K562 (cell line): ENCODE results near the gene TREM1. TPM values are rescaled to one million over a fixed set of nuclear protein-coding genes. Genes with fewer than 3 reads are reported as not detected.
A peak's percentile ranks its signal among the peaks of the same experiment; 100 is the strongest.

ENCODE experiments used
- BCL6 ChIP-seq: fragments of 250-450 bp; sonication (Bioruptor Pico); IDR thresholded peaks from 2 replicates; pipeline ENCODE4 v1.4.0; 2020
- C11orf30 ChIP-seq: fragments of 450-650 bp; IDR thresholded peaks from 2 replicates; pipeline ENCODE4 v1.6.1; 2016; ENCODE audit warnings: low read depth, mild to moderate bottlenecking
- E2F5 ChIP-seq: sonication (generic); formaldehyde crosslinking; IDR thresholded peaks from 2 replicates; pipeline ENCODE4 v1.8.0; 2022; ENCODE audit warnings: mild to moderate bottlenecking, missing genetic modification reagents
- GTF3C2 ChIP-seq: IDR thresholded peaks from 3 replicates; pipeline ENCODE4 v1.6.1; 2011; ENCODE audit warnings: borderline replicate concordance, mild to moderate bottlenecking, moderate library complexity; ENCODE audit not compliant: insufficient read length; ENCODE audit errors: extremely low read depth
- HNRNPK ChIP-seq: fragments of 200-400 bp; formaldehyde crosslinking; IDR thresholded peaks from one replicate; pipeline ENCODE4 v1.6.1; 2018; ENCODE audit warnings: mild to moderate bottlenecking, low read depth, low read length; ENCODE audit not compliant: poor library complexity, severe bottlenecking
- KHSRP ChIP-seq: fragments of 450-650 bp; IDR thresholded peaks from 2 replicates; pipeline ENCODE4 v1.6.1; 2017
- MCM3 ChIP-seq: fragments of 450-650 bp; IDR thresholded peaks from 2 replicates; pipeline ENCODE4 v1.6.1; 2016
- PREB ChIP-seq: sonication (generic); formaldehyde crosslinking; IDR thresholded peaks from 2 replicates; pipeline ENCODE4 v1.8.1; 2023; ENCODE audit warnings: mild to moderate bottlenecking, missing genetic modification reagents
- RNF2 ChIP-seq: sonication (generic); IDR thresholded peaks from 2 replicates; pipeline ENCODE4 v1.6.1; 2016
- TFE3 ChIP-seq: fragments of 450-650 bp; formaldehyde crosslinking; IDR thresholded peaks from 2 replicates; pipeline ENCODE4 v1.4.0; 2020; ENCODE audit warnings: mild to moderate bottlenecking, mixed read lengths
- TSHZ1 ChIP-seq: fragments of 250-450 bp; sonication (Bioruptor Pico); IDR thresholded peaks from 2 replicates; pipeline ENCODE4 v1.4.0; 2020; ENCODE audit warnings: mild to moderate bottlenecking, moderate library complexity
- ZNF23 ChIP-seq: fragments of 250-450 bp; sonication (Bioruptor Pico); IDR thresholded peaks from 2 replicates; pipeline ENCODE4 v1.4.0; 2020; ENCODE audit warnings: mild to moderate bottlenecking
- ZNF507 ChIP-seq: conservative IDR thresholded peaks from 2 replicates; pipeline ENCODE4 v1.6.1; 2017; ENCODE audit warnings: missing genetic modification characterization, missing compliant biosample characterization
- ZNF512 ChIP-seq: IDR thresholded peaks from 2 replicates; pipeline ENCODE4 v1.6.1; 2016; ENCODE audit warnings: missing genetic modification characterization, missing compliant biosample characterization
- polyA plus RNA-seq, 8 experiments: library from polyadenylated mRNA; depleted of rRNA in 4 of 8; stranded (reverse) in 5 of 8; unstranded in 3 of 8; fragments of >200 nt; fragmentation: Nextera tagmentation in 2 of 8; fragmentation: Illumina TruSeq in 1 of 8; extraction: Ambion mirVana in 2 of 8; extraction: Trizol in 1 of 8; gene quantifications; 2 replicates each; pipeline versions ENCODE4 v1.2.1 to v1.2.3, GENCODE V29; 2011 to 2014; ENCODE audit warnings: inconsistent platforms in 1 of 8, missing spikeins in 1 of 8
- total RNA-seq, 7 experiments: library from RNA; depleted of rRNA in 6 of 7; stranded (reverse); fragments of >200 nt in 6 of 7; fragmentation: Illumina TruSeq in 2 of 7; extraction: Trizol in 2 of 7; gene quantifications; 2 replicates each; pipeline versions ENCODE4 v1.2.1 to v1.2.3, GENCODE V29; 2011 to 2021; ENCODE audit warnings: low replicate concordance in 1 of 7

Gene TREM1
- total and polyA plus RNA-seq, 9 of the 15 experiments (the other 6 are each of a cell fraction or from before 2014, with no cell fraction given) = not detected

- TF ChIP-seq TSHZ1 (CRISPR knock-in tag) (no peak), GTF3C2 (no peak), BCL6 (no peak), C11orf30 (peak; percentile 82), ZNF507 (no peak), ZNF23 (CRISPR knock-in tag) (no peak), MCM3 (no peak), TFE3 (CRISPR knock-in tag) (no peak), ZNF512 (tag) (no peak), PREB (CRISPR knock-in tag) (no peak), KHSRP (0 out of 2 replicates have a peak, but pooled peaks have one; percentile 32), RNF2 (peak; percentile 81), E2F5 (CRISPR knock-in tag) (no peak), HNRNPK (no peak)
Measured at GRCh38 chr6:41278699-41279405, 7.6 kb downstream of the TREM1 start (continued).
